NCI-H345 (cell line): ENCODE results near the gene INO80.
A peak's percentile ranks its signal among the peaks of the same experiment; 100 is the strongest.
"Not testable (repeated sequence)": the region's sequence is repeated elsewhere in the genome, so short reads cannot be mapped to it uniquely, and the experiment has no call there.

Experiments
- DNase-seq: peaks from one replicate; lab custom pipeline; 2025; lab: John Stamatoyannopoulos, UW

INO80 gene

GRCh38 chr15:41115652-41116115 is 396 bp downstream of the INO80 start:
- DNase-seq: peak; percentile 38

GRCh38 chr15:41115161-41115651 is 874 bp downstream of the INO80 start:
- DNase-seq: no peak

- DNase-seq: no peak
These were observed 9.1 kb downstream of the INO80 start for GRCh38 chr15:41106947-41107346.

GRCh38 chr15:41105348-41106334 is 10.4 kb downstream of the INO80 start:
- no peak for DNase-seq

GRCh38 chr15:41104234-41104633 is 11.8 kb downstream of the INO80 start:
- DNase-seq: no peak

- DNase-seq: no peak
These were observed 13.2 kb downstream of the INO80 start for GRCh38 chr15:41102854-41103253.

- no peak for DNase-seq
These were observed 19.9 kb downstream of the INO80 start for GRCh38 chr15:41096178-41096577.

GRCh38 chr15:41085029-41085428 is 31.1 kb downstream of the INO80 start:
- no peak for DNase-seq

- DNase-seq: no peak
These were observed 35.9 kb downstream of the INO80 start for GRCh38 chr15:41080144-41080543.

- DNase-seq: no peak
These were observed 36.4 kb downstream of the INO80 start for GRCh38 chr15:41079717-41080116.

- not testable (repeated sequence) for DNase-seq
These were observed 37.2 kb downstream of the INO80 start for GRCh38 chr15:41078879-41079278.

- DNase-seq: no peak
These were observed 38.0 kb downstream of the INO80 start for GRCh38 chr15:41078125-41078524.

GRCh38 chr15:41073028-41073427 is 43.1 kb downstream of the INO80 start:
- no peak for DNase-seq

GRCh38 chr15:41072013-41072412 is 44.1 kb downstream of the INO80 start:
- no peak for DNase-seq

GRCh38 chr15:41066516-41066915 is 49.6 kb downstream of the INO80 start:
- DNase-seq: no peak

- DNase-seq: no peak
These were observed 54.4 kb downstream of the INO80 start for GRCh38 chr15:41061667-41062066.

GRCh38 chr15:41060505-41060904 is 55.6 kb downstream of the INO80 start:
- no peak for DNase-seq

GRCh38 chr15:41056810-41057209 is 59.3 kb downstream of the INO80 start:
- no peak for DNase-seq

GRCh38 chr15:41055706-41056105 is 60.4 kb downstream of the INO80 start:
- DNase-seq: no peak

GRCh38 chr15:41051139-41051538 is 64.9 kb downstream of the INO80 start:
- DNase-seq: no peak

- DNase-seq: no peak
These were observed 67.2 kb downstream of the INO80 start for GRCh38 chr15:41048852-41049251.

GRCh38 chr15:41048397-41048796 is 67.7 kb downstream of the INO80 start:
- DNase-seq: no peak

- no peak for DNase-seq
These were observed 68.6 kb downstream of the INO80 start for GRCh38 chr15:41047474-41047873.
